HepG2 (cell line): ENCODE data around the gene MARCHF9. TPM values are rescaled to one million over a fixed set of nuclear protein-coding genes. Genes with fewer than 3 reads are reported as not detected.

Source experiments
- BCL3 ChIP-seq: sonication (generic); formaldehyde crosslinking; IDR thresholded peaks from 2 replicates; pipeline ENCODE4 v1.5.1; 2020; ENCODE audit warnings: mild to moderate bottlenecking, missing genetic modification reagents, moderate library complexity
- EEA1 ChIP-seq: sonication (generic); formaldehyde crosslinking; IDR thresholded peaks from 2 replicates; pipeline ENCODE4 v1.5.1; 2020; ENCODE audit warnings: mild to moderate bottlenecking, missing genetic modification reagents, borderline replicate concordance
- EZH2 ChIP-seq: conservative IDR thresholded peaks from 2 replicates; pipeline ENCODE4 v1.6.1; 2012; ENCODE audit warnings: mild to moderate bottlenecking, low read depth, low read length, moderate library complexity
- FOXK2 ChIP-seq: fragments of 450-650 bp; IDR thresholded peaks from 2 replicates; pipeline ENCODE4 v1.6.1; 2016
- GABPB1 ChIP-seq: IDR thresholded peaks from 2 replicates; pipeline ENCODE4 v1.6.1; 2016; ENCODE audit warnings: mild to moderate bottlenecking, missing genetic modification reagents, moderate library complexity, missing compliant biosample characterization
- GLMP ChIP-seq: sonication (generic); formaldehyde crosslinking; IDR thresholded peaks from 2 replicates; pipeline ENCODE4 v1.9.0; 2021; ENCODE audit warnings: missing genetic modification reagents, mild to moderate bottlenecking, borderline replicate concordance
- HMGA1 ChIP-seq: sonication (generic); formaldehyde crosslinking; conservative IDR thresholded peaks from 2 replicates; pipeline ENCODE4 v1.4.0; 2020; ENCODE audit warnings: missing genetic modification reagents
- KDM1A ChIP-seq: IDR thresholded peaks from 2 replicates; pipeline ENCODE4 v1.6.1; 2016; ENCODE audit warnings: missing compliant biosample characterization
- KDM2A ChIP-seq: sonication (generic); formaldehyde crosslinking; IDR thresholded peaks from 2 replicates; pipeline ENCODE4 v1.4.0; 2020; ENCODE audit warnings: low read depth, missing genetic modification reagents, borderline replicate concordance
- KLF13 ChIP-seq: sonication (generic); formaldehyde crosslinking; IDR thresholded peaks from 2 replicates; pipeline ENCODE4 v1.4.0; 2020; ENCODE audit warnings: mild to moderate bottlenecking, missing genetic modification reagents
- NR2F1 ChIP-seq, 2 experiments: fragments of 450-650 bp in 1 of 2; formaldehyde crosslinking in 1 of 2; IDR thresholded peaks; 2 replicates each; pipeline versions ENCODE4 v1.5.0 to v1.6.1; 2016 to 2020; ENCODE audit warnings: mild to moderate bottlenecking in 1 of 2, missing compliant biosample characterization in 1 of 2, missing genetic modification reagents in 1 of 2, moderate library complexity in 1 of 2
- POGZ ChIP-seq: sonication (generic); formaldehyde crosslinking; IDR thresholded peaks from 2 replicates; pipeline ENCODE4 v1.4.0; 2020; ENCODE audit warnings: mild to moderate bottlenecking, missing genetic modification reagents
- REPIN1 ChIP-seq: sonication (generic); formaldehyde crosslinking; IDR thresholded peaks from 2 replicates; pipeline ENCODE4 v1.8.0; 2022; ENCODE audit warnings: missing genetic modification reagents, low read depth, mild to moderate bottlenecking, borderline replicate concordance
- TBL1XR1 ChIP-seq: fragments of 150-350 bp; IDR thresholded peaks from 2 replicates; pipeline ENCODE4 v1.6.1; 2014; ENCODE audit warnings: borderline replicate concordance, low read length; ENCODE audit not compliant: partially characterized antibody
- ZBTB10 ChIP-seq: sonication (generic); formaldehyde crosslinking; IDR thresholded peaks from 2 replicates; pipeline ENCODE4 v1.4.0; 2020; ENCODE audit warnings: missing genetic modification reagents, borderline replicate concordance
- ZBTB34 ChIP-seq: sonication (generic); formaldehyde crosslinking; IDR thresholded peaks from 2 replicates; pipeline ENCODE4 v1.8.0; 2022; ENCODE audit warnings: mild to moderate bottlenecking, missing genetic modification reagents
- ZFP82 ChIP-seq: sonication (generic); formaldehyde crosslinking; IDR thresholded peaks from 2 replicates; pipeline ENCODE4 v1.5.1; 2020; ENCODE audit warnings: mild to moderate bottlenecking, missing genetic modification reagents, borderline replicate concordance
- ZNF724P ChIP-seq: sonication (generic); formaldehyde crosslinking; IDR thresholded peaks from 2 replicates; pipeline ENCODE4 v1.8.0; 2022; ENCODE audit warnings: missing genetic modification reagents, borderline replicate concordance
- ZNF773 ChIP-seq: sonication (generic); formaldehyde crosslinking; IDR thresholded peaks from 2 replicates; pipeline ENCODE4 v1.4.0; 2020; ENCODE audit warnings: missing genetic modification reagents, borderline replicate concordance
- ZNF784 ChIP-seq: sonication (generic); formaldehyde crosslinking; IDR thresholded peaks from 2 replicates; pipeline ENCODE4 v1.5.1; 2020; ENCODE audit warnings: missing genetic modification reagents, mild to moderate bottlenecking, borderline replicate concordance
- polyA plus RNA-seq, 8 experiments: library from polyadenylated mRNA; depleted of rRNA in 3 of 8; stranded (reverse) in 7 of 8; unstranded in 1 of 8; fragments of >200 nt; fragmentation: Illumina TruSeq in 4 of 8; extraction: Trizol in 4 of 8; gene quantifications; 2 replicates each; pipeline versions ENCODE4 v1.2.1 to v1.2.3, GENCODE V29; 2011 to 2016; ENCODE audit warnings: low read depth in 4 of 8, missing spikeins in 1 of 8, mixed read lengths in 1 of 8; ENCODE audit not compliant: insufficient read depth in 1 of 8
- total RNA-seq, 5 experiments: library from RNA; depleted of rRNA; stranded (reverse); fragments of >200 nt; fragmentation: Illumina TruSeq; extraction: Trizol; gene quantifications; 2 replicates each; pipeline ENCODE4 v1.2.3, GENCODE V29; 2016; ENCODE audit warnings: low read depth in 1 of 5

MARCHF9 gene
- total and polyA plus RNA-seq, 2 of the 13 experiments (the other 11 are each of a cell fraction or from before 2014, with no cell fraction given), result 5.7 to 9.6 TPM

GRCh38 chr12:57765698-57766463, 11.0 kb downstream of the MARCHF9 start (continued):
- TF ChIP-seq ZBTB10 (no peak), KDM1A (CRISPR knock-in tag) (no peak), ZFP82 (CRISPR knock-in tag) (no peak), KLF13 (no peak), BCL3 (CRISPR knock-in tag) (no peak), ZNF784 (CRISPR knock-in tag) (no peak), GLMP (no peak), HMGA1 (CRISPR knock-in tag) (no peak), GABPB1 (no peak), EEA1 (CRISPR knock-in tag) (no peak), KDM2A (CRISPR knock-in tag) (peak; percentile 83; the same call in 1 of the 2 replicates), REPIN1 (CRISPR knock-in tag) (no peak), TBL1XR1 (no peak), FOXK2 (no peak), ZNF773 (CRISPR knock-in tag) (no peak), POGZ (CRISPR knock-in tag) (no peak), NR2F1 (CRISPR knock-in tag; IDR thresholded peaks at IDR 0.05) (no peak), ZBTB34 (CRISPR knock-in tag) (no peak), EZH2 (no peak), ZNF724P (no peak)
